SK-N-SH (cell line): ENCODE measurements around the gene LMX1A. TPM values are rescaled to one million over a fixed set of nuclear protein-coding genes. Genes with fewer than 3 reads are reported as not detected.

Experiments used
- CTCF ChIA-PET: fragments of 300-600, 350-600 bp; formaldehyde crosslinking; extraction: SDS; loops from one replicate; lab custom pipeline; 2021; lab: Yijun Ruan, JAX
- POLR2A ChIA-PET: fragments of 350-600 bp; sonication (Branson Sonifier 250); formaldehyde crosslinking; extraction: SDS; loops from one replicate; lab custom pipeline; 2020; ENCODE audit warnings: antibody characterized with exemption, inconsistent platforms; lab: Yijun Ruan, JAX
- DNase-seq: peaks from one replicate; pipeline ENCODE4 v3.0.0; 2012
- H2AFZ ChIP-seq: fragments of 200-600 bp; sonication (generic); 2 replicates; pipeline ENCODE4 v1.8.1; 2016; ENCODE audit warnings: antibody characterized with exemption, mild to moderate bottlenecking, low read depth
- H3F3A ChIP-seq: fragments of 200-600 bp; sonication (generic); replicated peaks from 2 replicates; pipeline ENCODE3; 2016; ENCODE audit warnings: antibody characterized with exemption, mild to moderate bottlenecking; ENCODE audit not compliant: insufficient read depth
- H3K27ac ChIP-seq, 2 experiments: fragments of 200-500 bp in 1 of 2; fragments of 200-600 bp in 1 of 2; sonication (Bioruptor generic) in 1 of 2; sonication (generic), shearing (Covaris generic) in 1 of 2; 2 replicates each; pipeline versions ENCODE4 v1.5.1 to v1.6.1; 2014 to 2016; ENCODE audit warnings: low read depth in 2 of 2, inconsistent platforms in 1 of 2, low read length in 1 of 2, mild to moderate bottlenecking in 1 of 2, mixed read lengths in 1 of 2
- H3K27me3 ChIP-seq: fragments of 200-600 bp; sonication (generic), shearing (Covaris generic); 2 replicates; pipeline ENCODE4 v1.6.1; 2016; ENCODE audit warnings: mixed run types; ENCODE audit not compliant: insufficient read depth
- H3K36me3 ChIP-seq, 2 experiments: fragments of 200-500 bp in 1 of 2; fragments of 200-600 bp in 1 of 2; sonication (Bioruptor generic) in 1 of 2; sonication (generic) in 1 of 2; replicated peaks in 1 of 2; 2 replicates each; pipeline versions ENCODE3 to v1.5.1; 2014 to 2016; ENCODE audit warnings: low read length in 1 of 2, mild to moderate bottlenecking in 1 of 2; ENCODE audit not compliant: insufficient read depth in 2 of 2, control insufficient read depth in 1 of 2
- H3K4me1 ChIP-seq, 2 experiments: fragments of 200-500 bp in 1 of 2; fragments of 200-600 bp in 1 of 2; sonication (Bioruptor generic) in 1 of 2; sonication (generic), shearing (Covaris generic) in 1 of 2; 2 replicates each; pipeline versions ENCODE4 v1.5.1 to v1.6.1; 2014 to 2016; ENCODE audit warnings: low read depth in 1 of 2, low read length in 1 of 2, mixed run types in 1 of 2; ENCODE audit not compliant: insufficient read depth in 2 of 2, control insufficient read depth in 1 of 2
- H3K4me2 ChIP-seq: fragments of 200-600 bp; sonication (generic), shearing (Covaris generic); 2 replicates; pipeline ENCODE4 v1.6.1; 2017; ENCODE audit warnings: mixed run types
- H3K4me3 ChIP-seq, 2 experiments: fragments of 200-500 bp in 1 of 2; fragments of 200-600 bp in 1 of 2; sonication (Bioruptor generic) in 1 of 2; sonication (generic), shearing (Covaris generic) in 1 of 2; 2 replicates each; pipeline versions ENCODE4 v1.5.1 to v1.8.1; 2014 to 2016; ENCODE audit warnings: low read depth in 2 of 2, inconsistent platforms in 1 of 2, low read length in 1 of 2, mild to moderate bottlenecking in 1 of 2, mixed read lengths in 1 of 2, moderate library complexity in 1 of 2
- H3K79me2 ChIP-seq: fragments of 200-600 bp; sonication (generic); 2 replicates; pipeline ENCODE4 v1.8.1; 2017; ENCODE audit warnings: mild to moderate bottlenecking; ENCODE audit not compliant: insufficient read depth
- H3K9ac ChIP-seq: fragments of 200-600 bp; sonication (generic); 2 replicates; pipeline ENCODE4 v1.6.1; 2017; ENCODE audit warnings: mixed run types
- H3K9me2 ChIP-seq: fragments of 200-600 bp; sonication (generic); 2 replicates; pipeline ENCODE4 v1.6.1; 2017; ENCODE audit warnings: mixed run types
- H3K9me3 ChIP-seq: fragments of 200-600 bp; sonication (generic); 2 replicates; pipeline ENCODE4 v1.6.1; 2017; ENCODE audit warnings: mixed run types, mild to moderate bottlenecking, moderate library complexity
- H4K20me1 ChIP-seq: fragments of 200-600 bp; sonication (generic); 2 replicates; pipeline ENCODE4 v1.6.1; 2017; ENCODE audit warnings: mild to moderate bottlenecking, mixed run types; ENCODE audit not compliant: insufficient read depth
- CHD2 ChIP-seq: fragments of 150-350 bp; IDR thresholded peaks from 2 replicates; pipeline ENCODE4 v1.6.1; 2018; ENCODE audit warnings: low read length; ENCODE audit not compliant: partially characterized antibody
- ELF1 ChIP-seq: IDR thresholded peaks from 2 replicates; pipeline ENCODE4 v1.4.0; 2012
- EP300 ChIP-seq, 2 experiments: IDR thresholded peaks; 2 replicates each; pipeline versions ENCODE4 v1.4.0 to v1.6.1; 2012; ENCODE audit warnings: borderline replicate concordance in 1 of 2, low read depth in 1 of 2, low read length in 1 of 2
- FOXM1 ChIP-seq: IDR thresholded peaks from 2 replicates; pipeline ENCODE4 v1.4.0; 2012; ENCODE audit warnings: low read depth, mild to moderate bottlenecking
- GATA2 ChIP-seq: sonication (generic); formaldehyde crosslinking; IDR thresholded peaks from 2 replicates; pipeline ENCODE4 v1.5.0; 2020; ENCODE audit warnings: mild to moderate bottlenecking, missing genetic modification reagents
- MAX ChIP-seq: IDR thresholded peaks from 2 replicates; pipeline ENCODE4 v1.4.0; 2012; ENCODE audit warnings: low read depth
- MXI1 ChIP-seq: IDR thresholded peaks from 2 replicates; pipeline ENCODE4 v1.6.1; 2012; ENCODE audit warnings: mild to moderate bottlenecking, low read depth, low read length, improper control_type of control experiment
- NFIC ChIP-seq: IDR thresholded peaks from 2 replicates; pipeline ENCODE4 v1.4.0; 2012; ENCODE audit warnings: borderline replicate concordance
- POLR2AphosphoS5 ChIP-seq: IDR thresholded peaks from 2 replicates; pipeline ENCODE4 v1.6.1; 2012; ENCODE audit warnings: low read depth, low read length
- RAD21 ChIP-seq: IDR thresholded peaks from 2 replicates; pipeline ENCODE4 v1.6.1; 2012; ENCODE audit warnings: mild to moderate bottlenecking, low read length
- RFX5 ChIP-seq: IDR thresholded peaks from 2 replicates; pipeline ENCODE4 v1.6.1; 2012; ENCODE audit warnings: mild to moderate bottlenecking, improper control_type of control experiment, low read length
- RXRA ChIP-seq: IDR thresholded peaks from 2 replicates; pipeline ENCODE4 v1.4.0; 2012; ENCODE audit warnings: low read depth, mild to moderate bottlenecking, borderline replicate concordance
- USF1 ChIP-seq: IDR thresholded peaks from 2 replicates; pipeline ENCODE4 v1.4.0; 2012; ENCODE audit warnings: low read depth, borderline replicate concordance
- YY1 ChIP-seq: IDR thresholded peaks from 2 replicates; pipeline ENCODE4 v1.4.0; 2012; ENCODE audit warnings: low read depth, mild to moderate bottlenecking
- WGBS: methylation state at CpG from one replicate; pipeline ENCODE4 v1.1.6; 2017; ENCODE audit warnings: low lambda C conversion rate; 5-methylcytosine and 5-hydroxymethylcytosine counted together
- polyA plus RNA-seq, 3 experiments: library from polyadenylated mRNA; depleted of rRNA; stranded (reverse); fragments of >200 nt; gene quantifications; 2 replicates each; pipeline ENCODE4 v1.2.3, GENCODE V29; 2012
- TF ChIP-seq, protein P1 (sequence below): IDR thresholded peaks from 2 replicates; pipeline ENCODE4 v1.6.1; 2012; ENCODE audit warnings: mild to moderate bottlenecking, low read depth, low read length, moderate library complexity
- TF ChIP-seq, protein P2 (sequence below): fragments of 150-350 bp; IDR thresholded peaks from 2 replicates; pipeline ENCODE4 v1.6.1; 2016; ENCODE audit warnings: mild to moderate bottlenecking, low read depth, low read length

The LMX1A gene
- polyA plus RNA-seq, 1 of the 3 experiments (the other 2 are of a cell fraction), result not detected

- H3F3A ChIP-seq, result no peaks in the 10 kb centered on the region
- no peaks in the 10 kb centered on the region for H3K4me1 ChIP-seq
- H3K9ac ChIP-seq, result no peak overlapping the region
- no peaks in the 10 kb centered on the region for H3K9me3 ChIP-seq
- no peak overlapping the region for H3K4me3 ChIP-seq
- CTCF ChIA-PET, result interaction anchor here (1.0 to 2.1 kb wide), 3 partner anchors 10 to 55 kb away, joined by 3 to 5 read pairs (median 3); no protein-coding TSS in a partner anchor
- POLR2A ChIA-PET, result no interaction called here
- H2AFZ ChIP-seq, result no peak overlapping the region
- H3K36me3 ChIP-seq, result no peaks in the 10 kb centered on the region
- 23% methylated on average over 4 of the region's 4 CpGs for WGBS
- no peaks in the 10 kb centered on the region for H3K79me2 ChIP-seq
- no peak overlapping the region for H3K27ac ChIP-seq
- H3K27me3 ChIP-seq, result no peaks in the 10 kb centered on the region; the same call in 1 of the 2 replicates
- no peak overlapping the region for H3K4me2 ChIP-seq
- no peaks in the 10 kb centered on the region for H4K20me1 ChIP-seq
- DNase-seq, result no peak
- H3K9me2 ChIP-seq, result no peaks in the 10 kb centered on the region
- TF ChIP-seq CHD2, result no peak
- TF ChIP-seq YY1, result no peak
- no peak for TF ChIP-seq POLR2AphosphoS5
- no peak for TF ChIP-seq MAX
- no peak for TF ChIP-seq ELF1
- TF ChIP-seq, all 33 proteins: peak for 0
Observed at GRCh38 chr1:165313903-165314302, 42.6 kb downstream of the LMX1A start.

DNA sequence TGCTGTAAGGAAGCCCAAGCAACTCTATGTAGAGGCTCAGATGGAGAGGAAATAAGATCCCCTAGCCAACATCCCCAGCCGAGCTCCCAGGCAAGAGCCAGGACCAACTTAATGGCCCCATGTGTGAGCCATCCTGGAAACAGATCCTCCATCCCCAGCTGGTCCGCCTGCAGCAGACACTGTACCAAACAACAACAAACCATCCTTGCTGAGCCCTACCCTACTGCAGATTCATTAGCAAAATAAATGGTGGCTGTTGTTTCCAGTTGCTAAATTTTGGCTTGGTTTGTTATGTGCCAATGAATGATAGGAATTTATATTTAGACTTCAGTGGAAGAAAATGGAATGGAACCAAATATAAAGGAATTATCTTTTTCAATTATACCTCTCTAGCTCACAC, 43.9 kb downstream of the LMX1A start:
- 7% methylated on average over 2 of the region's 2 CpGs for WGBS

More for the DNA sequence above, 43.9 kb downstream of the LMX1A start:
- Histone ChIP-seq H4K20me1 (no peaks in the 10 kb centered on the region), H3F3A (no peaks in the 10 kb centered on the region), H2AFZ (no peak overlapping the region), H3K27ac (no peak overlapping the region), H3K4me2 (no peak overlapping the region), H3K9me2 (no peaks in the 10 kb centered on the region), H3K79me2 (no peaks in the 10 kb centered on the region), H3K4me3 (no peak overlapping the region), H3K27me3 (no peaks in the 10 kb centered on the region; the same call in 1 of the 2 replicates), H3K9ac (no peak overlapping the region), H3K4me1 (no peaks in the 10 kb centered on the region), H3K9me3 (no peaks in the 10 kb centered on the region), H3K36me3 (no peaks in the 10 kb centered on the region)
- ChIA-PET CTCF (interaction anchor here (1.1 to 2.5 kb wide), 4 partner anchors 11 to 57 kb away, joined by 4 to 8 read pairs (median 5); no protein-coding TSS in a partner anchor), POLR2A (no interaction called here)
- no peak for DNase-seq
- no peak for TF ChIP-seq CHD2
- TF ChIP-seq, protein P1, sequence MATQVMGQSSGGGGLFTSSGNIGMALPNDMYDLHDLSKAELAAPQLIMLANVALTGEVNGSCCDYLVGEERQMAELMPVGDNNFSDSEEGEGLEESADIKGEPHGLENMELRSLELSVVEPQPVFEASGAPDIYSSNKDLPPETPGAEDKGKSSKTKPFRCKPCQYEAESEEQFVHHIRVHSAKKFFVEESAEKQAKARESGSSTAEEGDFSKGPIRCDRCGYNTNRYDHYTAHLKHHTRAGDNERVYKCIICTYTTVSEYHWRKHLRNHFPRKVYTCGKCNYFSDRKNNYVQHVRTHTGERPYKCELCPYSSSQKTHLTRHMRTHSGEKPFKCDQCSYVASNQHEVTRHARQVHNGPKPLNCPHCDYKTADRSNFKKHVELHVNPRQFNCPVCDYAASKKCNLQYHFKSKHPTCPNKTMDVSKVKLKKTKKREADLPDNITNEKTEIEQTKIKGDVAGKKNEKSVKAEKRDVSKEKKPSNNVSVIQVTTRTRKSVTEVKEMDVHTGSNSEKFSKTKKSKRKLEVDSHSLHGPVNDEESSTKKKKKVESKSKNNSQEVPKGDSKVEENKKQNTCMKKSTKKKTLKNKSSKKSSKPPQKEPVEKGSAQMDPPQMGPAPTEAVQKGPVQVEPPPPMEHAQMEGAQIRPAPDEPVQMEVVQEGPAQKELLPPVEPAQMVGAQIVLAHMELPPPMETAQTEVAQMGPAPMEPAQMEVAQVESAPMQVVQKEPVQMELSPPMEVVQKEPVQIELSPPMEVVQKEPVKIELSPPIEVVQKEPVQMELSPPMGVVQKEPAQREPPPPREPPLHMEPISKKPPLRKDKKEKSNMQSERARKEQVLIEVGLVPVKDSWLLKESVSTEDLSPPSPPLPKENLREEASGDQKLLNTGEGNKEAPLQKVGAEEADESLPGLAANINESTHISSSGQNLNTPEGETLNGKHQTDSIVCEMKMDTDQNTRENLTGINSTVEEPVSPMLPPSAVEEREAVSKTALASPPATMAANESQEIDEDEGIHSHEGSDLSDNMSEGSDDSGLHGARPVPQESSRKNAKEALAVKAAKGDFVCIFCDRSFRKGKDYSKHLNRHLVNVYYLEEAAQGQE, result no peak
- no peak for TF ChIP-seq RAD21
- TF ChIP-seq FOXM1, result no peak
- TF ChIP-seq, protein P2, sequence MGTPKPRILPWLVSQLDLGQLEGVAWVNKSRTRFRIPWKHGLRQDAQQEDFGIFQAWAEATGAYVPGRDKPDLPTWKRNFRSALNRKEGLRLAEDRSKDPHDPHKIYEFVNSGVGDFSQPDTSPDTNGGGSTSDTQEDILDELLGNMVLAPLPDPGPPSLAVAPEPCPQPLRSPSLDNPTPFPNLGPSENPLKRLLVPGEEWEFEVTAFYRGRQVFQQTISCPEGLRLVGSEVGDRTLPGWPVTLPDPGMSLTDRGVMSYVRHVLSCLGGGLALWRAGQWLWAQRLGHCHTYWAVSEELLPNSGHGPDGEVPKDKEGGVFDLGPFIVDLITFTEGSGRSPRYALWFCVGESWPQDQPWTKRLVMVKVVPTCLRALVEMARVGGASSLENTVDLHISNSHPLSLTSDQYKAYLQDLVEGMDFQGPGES, result no peak
- TF ChIP-seq RXRA, result no peak
- no peak for TF ChIP-seq RFX5
- TF ChIP-seq NFIC, result no peak
- TF ChIP-seq MXI1, result no peak
- no peak for TF ChIP-seq EP300 (IDR thresholded peaks at IDR 0.05; ENCODE audit: borderline replicate concordance in 1 of 2, low read depth in 1 of 2, low read length in 1 of 2)
- no peak for TF ChIP-seq USF1
- no peak for TF ChIP-seq POLR2AphosphoS5
- no peak for TF ChIP-seq GATA2 (CRISPR knock-in tag)
